Mesendoderm (in vitro differentiated cells): ENCODE results near the gene IRAK2.
A peak's percentile ranks its signal among the peaks of the same experiment; 100 is the strongest.

Experiments used
- DNase-seq: peaks from one replicate; pipeline ENCODE4 v3.0.0; 2013
- H2AK5ac ChIP-seq: 2 replicates; pipeline ENCODE4 v1.6.1; 2013; ENCODE audit warnings: low read length, inconsistent platforms
- H2BK120ac ChIP-seq: 2 replicates; pipeline ENCODE4 v1.6.1; 2013; ENCODE audit warnings: low read depth, mild to moderate bottlenecking, low read length, moderate library complexity, mixed read lengths
- H2BK15ac ChIP-seq: replicated peaks from 2 replicates; pipeline ENCODE4 v1.6.1; 2013; ENCODE audit warnings: low read depth, mild to moderate bottlenecking, moderate library complexity
- H2BK5ac ChIP-seq: 2 replicates; pipeline ENCODE4 v1.6.1; 2013; ENCODE audit warnings: low read length, inconsistent platforms
- H3K18ac ChIP-seq: 2 replicates; pipeline ENCODE4 v1.6.1; 2013; ENCODE audit warnings: mild to moderate bottlenecking, low read length, mixed read lengths
- H3K23ac ChIP-seq: one replicate; pipeline ENCODE4 v1.6.1; 2013; ENCODE audit warnings: low read length
- H3K27ac ChIP-seq: 2 replicates; pipeline ENCODE4 v1.5.1; 2013; ENCODE audit warnings: low read depth, mild to moderate bottlenecking, inconsistent platforms, low read length, moderate library complexity
- H3K27me3 ChIP-seq: 2 replicates; pipeline ENCODE4 v1.6.1; 2013; ENCODE audit warnings: low read length, control low read depth, mild to moderate bottlenecking, inconsistent platforms; ENCODE audit not compliant: insufficient read depth, poor library complexity
- H3K36me3 ChIP-seq: 2 replicates; pipeline ENCODE4 v1.6.1; 2013; ENCODE audit warnings: low read length, inconsistent platforms; ENCODE audit not compliant: control insufficient read depth, insufficient read depth
- H3K4ac ChIP-seq: one replicate; pipeline ENCODE4 v1.6.1; 2013; ENCODE audit warnings: low read depth, mild to moderate bottlenecking, low read length, moderate library complexity
- H3K4me1 ChIP-seq: 2 replicates; pipeline ENCODE4 v1.6.1; 2013; ENCODE audit warnings: low read depth, low read length, inconsistent platforms; ENCODE audit not compliant: control insufficient read depth
- H3K4me2 ChIP-seq: 2 replicates; pipeline ENCODE4 v1.6.1; 2013; ENCODE audit warnings: low read length
- H3K4me3 ChIP-seq: 2 replicates; pipeline ENCODE4 v1.5.1; 2013; ENCODE audit warnings: mild to moderate bottlenecking, low read length
- H3K56ac ChIP-seq: one replicate; pipeline ENCODE4 v1.6.1; 2013; ENCODE audit warnings: low read length
- H3K79me1 ChIP-seq: 2 replicates; pipeline ENCODE4 v1.6.1; 2013; ENCODE audit warnings: low read length, inconsistent platforms
- H3K79me2 ChIP-seq: 2 replicates; pipeline ENCODE4 v1.6.1; 2013; ENCODE audit warnings: mild to moderate bottlenecking, low read length; ENCODE audit not compliant: control insufficient read depth, insufficient read depth
- H3K9ac ChIP-seq: 2 replicates; pipeline ENCODE4 v1.6.1; 2013; ENCODE audit warnings: low read length, inconsistent platforms
- H4K5ac ChIP-seq: one replicate; pipeline ENCODE4 v1.6.1; 2013; ENCODE audit warnings: low read length
- H4K8ac ChIP-seq: one replicate; pipeline ENCODE4 v1.6.1; 2013; ENCODE audit warnings: low read depth, mild to moderate bottlenecking, control low read depth, low read length, moderate library complexity
- WGBS: extraction: QIAGEN DNeasy Blood & Tissue Kit; methylation state at CpG from one replicate; pipeline ENCODE4 v1.1.7; 2013; ENCODE audit warnings: low lambda C conversion rate, missing lambda C conversion rate; ENCODE audit not compliant: insufficient coverage; ENCODE audit errors: extremely low coverage; 5-methylcytosine and 5-hydroxymethylcytosine counted together

The IRAK2 gene

GRCh38 chr3:10249833-10250232 is 85.1 kb downstream of the IRAK2 start:
- no peaks in the 10 kb centered on the region for H3K27me3 ChIP-seq
- peaks cover 17% of the 10 kb centered on the region for H3K79me1 ChIP-seq
- no peak overlapping the region for H2AK5ac ChIP-seq
- no peak overlapping the region for H2BK120ac ChIP-seq
- H3K4me1 ChIP-seq: peaks cover 2% of the 10 kb centered on the region
- no peak overlapping the region for H2BK15ac ChIP-seq
- peak overlapping the region; percentile 89 for H3K4me2 ChIP-seq
- H2BK5ac ChIP-seq: no peak overlapping the region
- H3K4ac ChIP-seq: no peak overlapping the region
- no peaks in the 10 kb centered on the region for H3K36me3 ChIP-seq
- no peak overlapping the region for H4K5ac ChIP-seq
- H3K23ac ChIP-seq: no peak overlapping the region
- no peak overlapping the region for H4K8ac ChIP-seq
- no peak for DNase-seq
- no CpG with 5 or more reads among the region's 3 CpGs for WGBS
- peak overlapping the region; percentile 78 for H3K9ac ChIP-seq
- peaks cover 16% of the 10 kb centered on the region for H3K79me2 ChIP-seq
- H3K27ac ChIP-seq: no peak overlapping the region
- peak overlapping the region; percentile 65 for H3K4me3 ChIP-seq
- H3K18ac ChIP-seq: no peak overlapping the region
- H3K56ac ChIP-seq: peak overlapping the region; percentile 69

GRCh38 chr3:10251006-10251405 is 86.3 kb downstream of the IRAK2 start:
- no peaks in the 10 kb centered on the region for H3K27me3 ChIP-seq

GRCh38 chr3:10253731-10254130 is 89.0 kb downstream of the IRAK2 start:
- no peaks in the 10 kb centered on the region for H3K27me3 ChIP-seq
- H3K23ac ChIP-seq: no peak overlapping the region
- H2BK5ac ChIP-seq: no peak overlapping the region
- no peak overlapping the region for H2AK5ac ChIP-seq
- H3K4me2 ChIP-seq: no peak overlapping the region
- no peak overlapping the region for H4K5ac ChIP-seq
- H3K79me2 ChIP-seq: peaks cover 18% of the 10 kb centered on the region
- H2BK15ac ChIP-seq: no peak overlapping the region
- no peak overlapping the region for H3K9ac ChIP-seq
- no peak overlapping the region for H4K8ac ChIP-seq
- H3K4me3 ChIP-seq: no peak overlapping the region
- no CpG with 5 or more reads among the region's 3 CpGs for WGBS
- no peak overlapping the region for H3K4ac ChIP-seq
- no peak overlapping the region for H3K18ac ChIP-seq
- no peak overlapping the region for H3K56ac ChIP-seq
- H3K36me3 ChIP-seq: peaks cover 2% of the 10 kb centered on the region
- peaks cover 20% of the 10 kb centered on the region for H3K79me1 ChIP-seq
- no peak overlapping the region for H3K27ac ChIP-seq
- no peak overlapping the region for H2BK120ac ChIP-seq
- DNase-seq: no peak
- H3K4me1 ChIP-seq: peaks cover 2% of the 10 kb centered on the region

More at GRCh38 chr3:10251006-10251405, 86.3 kb downstream of the IRAK2 start:
- Histone ChIP-seq H3K27ac (no peak overlapping the region), H3K23ac (no peak overlapping the region), H3K4me2 (peak overlapping the region; percentile 3), H3K18ac (no peak overlapping the region), H3K4me3 (no peak overlapping the region), H2BK5ac (no peak overlapping the region), H4K5ac (no peak overlapping the region), H3K56ac (no peak overlapping the region), H2BK120ac (no peak overlapping the region), H3K4ac (no peak overlapping the region), H3K36me3 (no peaks in the 10 kb centered on the region), H3K79me2 (peaks cover 16% of the 10 kb centered on the region), H3K9ac (no peak overlapping the region), H3K79me1 (peaks cover 17% of the 10 kb centered on the region), H3K4me1 (peaks cover 2% of the 10 kb centered on the region), H2AK5ac (no peak overlapping the region), H4K8ac (no peak overlapping the region), H2BK15ac (no peak overlapping the region)
- DNase-seq: no peak
- no CpG with 5 or more reads among the region's 3 CpGs for WGBS

- H3K9ac ChIP-seq: no peak overlapping the region
- H2BK5ac ChIP-seq: no peak overlapping the region
- H4K8ac ChIP-seq: no peak overlapping the region
- no peak overlapping the region for H3K4ac ChIP-seq
- H2BK120ac ChIP-seq: no peak overlapping the region
- H3K18ac ChIP-seq: no peak overlapping the region
- no peak overlapping the region for H4K5ac ChIP-seq
- no CpG with 5 or more reads among the region's 7 CpGs for WGBS
- no peak for DNase-seq
- H2AK5ac ChIP-seq: no peak overlapping the region
- no peaks in the 10 kb centered on the region for H3K4me1 ChIP-seq
- H3K36me3 ChIP-seq: peaks cover 2% of the 10 kb centered on the region
- H3K23ac ChIP-seq: no peak overlapping the region
- no peak overlapping the region for H3K27ac ChIP-seq
- no peak overlapping the region for H2BK15ac ChIP-seq
- peaks cover 8% of the 10 kb centered on the region for H3K79me2 ChIP-seq
- no peaks in the 10 kb centered on the region for H3K27me3 ChIP-seq
- H3K4me3 ChIP-seq: no peak overlapping the region
- H3K4me2 ChIP-seq: no peak overlapping the region
- H3K79me1 ChIP-seq: peaks cover 12% of the 10 kb centered on the region
- H3K56ac ChIP-seq: no peak overlapping the region
These were observed 91.1 kb downstream of the IRAK2 start for GRCh38 chr3:10255835-10256234.

- Histone ChIP-seq H3K27me3 (no peaks in the 10 kb centered on the region), H3K79me2 (peaks cover 2% of the 10 kb centered on the region), H3K79me1 (peaks cover 6% of the 10 kb centered on the region), H4K8ac (no peak overlapping the region), H2AK5ac (no peak overlapping the region), H3K36me3 (peaks cover 2% of the 10 kb centered on the region), H3K4ac (no peak overlapping the region), H2BK5ac (no peak overlapping the region), H3K4me1 (no peaks in the 10 kb centered on the region), H3K18ac (no peak overlapping the region), H3K27ac (no peak overlapping the region), H3K4me2 (no peak overlapping the region), H3K4me3 (no peak overlapping the region), H4K5ac (no peak overlapping the region), H3K56ac (no peak overlapping the region), H3K9ac (no peak overlapping the region), H2BK120ac (no peak overlapping the region), H3K23ac (no peak overlapping the region), H2BK15ac (no peak overlapping the region)
- WGBS: no CpG with 5 or more reads among the region's 7 CpGs
- DNase-seq: no peak
These were observed 94.3 kb downstream of the IRAK2 start for GRCh38 chr3:10259036-10259435.

- no peak overlapping the region for H3K23ac ChIP-seq
- no peak overlapping the region for H4K8ac ChIP-seq
- no peak overlapping the region for H3K4ac ChIP-seq
- no peak overlapping the region for H2BK120ac ChIP-seq
- no peak overlapping the region for H4K5ac ChIP-seq
- H3K27ac ChIP-seq: no peak overlapping the region
- H2BK15ac ChIP-seq: no peak overlapping the region
- no peaks in the 10 kb centered on the region for H3K4me1 ChIP-seq
- H2AK5ac ChIP-seq: no peak overlapping the region
- H3K36me3 ChIP-seq: peaks cover 2% of the 10 kb centered on the region
- H3K79me2 ChIP-seq: peaks cover 2% of the 10 kb centered on the region
- no CpG with 5 or more reads among the region's 4 CpGs for WGBS
- no peak overlapping the region for H3K18ac ChIP-seq
- H3K27me3 ChIP-seq: no peaks in the 10 kb centered on the region
- H3K4me3 ChIP-seq: no peak overlapping the region
- no peak for DNase-seq
- no peak overlapping the region for H3K9ac ChIP-seq
- H3K4me2 ChIP-seq: no peak overlapping the region
- H3K56ac ChIP-seq: no peak overlapping the region
- H2BK5ac ChIP-seq: no peak overlapping the region
- peaks cover 3% of the 10 kb centered on the region for H3K79me1 ChIP-seq
These were observed 95.1 kb downstream of the IRAK2 start for GRCh38 chr3:10259798-10260197.
